SK-N-SH treated with all-trans-retinoic acid at 6 μM for 48 hours (cell line): ENCODE measurements around the gene DMD.

Experiments used
- ARNTL ChIP-seq: fragments of 450-650 bp; formaldehyde crosslinking; IDR thresholded peaks from 2 replicates; pipeline ENCODE4 v1.5.0; 2020; ENCODE audit warnings: low read depth, mild to moderate bottlenecking, moderate library complexity, borderline replicate concordance
- GLIS3 ChIP-seq: fragments of 250-450 bp; sonication (Bioruptor Pico); IDR thresholded peaks from 2 replicates; pipeline ENCODE4 v1.5.0; 2020; ENCODE audit warnings: mild to moderate bottlenecking, moderate library complexity
- PATZ1 ChIP-seq: fragments of 250-450 bp; sonication (Bioruptor Pico); IDR thresholded peaks from 2 replicates; pipeline ENCODE4 v1.8.0; 2020; ENCODE audit warnings: mild to moderate bottlenecking, moderate library complexity, borderline replicate concordance
- POU6F1 ChIP-seq: fragments of 250-450 bp; sonication (Bioruptor Pico); IDR thresholded peaks from 2 replicates; pipeline ENCODE4 v1.8.0; 2021; ENCODE audit warnings: low read depth, mild to moderate bottlenecking, moderate library complexity, borderline replicate concordance
- PPARA ChIP-seq: fragments of 250-450 bp; sonication (Bioruptor Pico); IDR thresholded peaks from 2 replicates; pipeline ENCODE4 v1.5.0; 2020; ENCODE audit warnings: mild to moderate bottlenecking, borderline replicate concordance
- RARB ChIP-seq: fragments of 250-450 bp; sonication (Bioruptor Pico); IDR thresholded peaks from 2 replicates; pipeline ENCODE4 v1.8.0; 2021; ENCODE audit warnings: mild to moderate bottlenecking, moderate library complexity
- SNAI2 ChIP-seq: fragments of 250-450 bp; sonication (Bioruptor Pico); IDR thresholded peaks from 2 replicates; pipeline ENCODE4 v1.5.0; 2020; ENCODE audit warnings: mild to moderate bottlenecking, moderate library complexity
- TCF4 ChIP-seq: fragments of 250-450 bp; sonication (Bioruptor Pico); IDR thresholded peaks from 2 replicates; pipeline ENCODE4 v1.8.0; 2021; ENCODE audit warnings: mild to moderate bottlenecking, moderate library complexity, borderline replicate concordance
- ZFP3 ChIP-seq: fragments of 250-450 bp; sonication (Bioruptor Pico); IDR thresholded peaks from 2 replicates; pipeline ENCODE4 v1.5.0; 2020; ENCODE audit warnings: mild to moderate bottlenecking, moderate library complexity
- ZFP30 ChIP-seq: fragments of 450-650 bp; formaldehyde crosslinking; IDR thresholded peaks from 2 replicates; pipeline ENCODE4 v1.5.0; 2022; ENCODE audit warnings: mild to moderate bottlenecking, moderate library complexity
- ZNF70 ChIP-seq: fragments of 450-650 bp; formaldehyde crosslinking; IDR thresholded peaks from 2 replicates; pipeline ENCODE4 v1.5.0; 2020; ENCODE audit warnings: mild to moderate bottlenecking, moderate library complexity
- TF ChIP-seq, protein P1 (sequence below): fragments of 250-450 bp; sonication (Bioruptor Pico); IDR thresholded peaks from 2 replicates; pipeline ENCODE4 v1.5.1; 2020; ENCODE audit warnings: low read depth, mild to moderate bottlenecking, moderate library complexity
- TF ChIP-seq, protein P2 (sequence below): fragments of 250-450 bp; sonication (Bioruptor Pico); IDR thresholded peaks from 2 replicates; pipeline ENCODE4 v1.5.1; 2021; ENCODE audit warnings: mild to moderate bottlenecking, moderate library complexity

- TF ChIP-seq SNAI2 (CRISPR knock-in tag) (no peak), PATZ1 (CRISPR knock-in tag) (no peak), PPARA (CRISPR knock-in tag) (no peak), GLIS3 (CRISPR knock-in tag) (no peak), ZNF70 (CRISPR knock-in tag) (no peak), RARB (CRISPR knock-in tag) (no peak), ARNTL (CRISPR knock-in tag) (no peak), POU6F1 (no peak), ZFP30 (CRISPR knock-in tag) (no peak), TCF4 (no peak), ZFP3 (no peak)
- TF ChIP-seq, protein P1, sequence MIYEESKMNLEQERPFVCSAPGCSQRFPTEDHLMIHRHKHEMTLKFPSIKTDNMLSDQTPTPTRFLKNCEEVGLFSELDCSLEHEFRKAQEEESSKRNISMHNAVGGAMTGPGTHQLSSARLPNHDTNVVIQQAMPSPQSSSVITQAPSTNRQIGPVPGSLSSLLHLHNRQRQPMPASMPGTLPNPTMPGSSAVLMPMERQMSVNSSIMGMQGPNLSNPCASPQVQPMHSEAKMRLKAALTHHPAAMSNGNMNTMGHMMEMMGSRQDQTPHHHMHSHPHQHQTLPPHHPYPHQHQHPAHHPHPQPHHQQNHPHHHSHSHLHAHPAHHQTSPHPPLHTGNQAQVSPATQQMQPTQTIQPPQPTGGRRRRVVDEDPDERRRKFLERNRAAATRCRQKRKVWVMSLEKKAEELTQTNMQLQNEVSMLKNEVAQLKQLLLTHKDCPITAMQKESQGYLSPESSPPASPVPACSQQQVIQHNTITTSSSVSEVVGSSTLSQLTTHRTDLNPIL (CRISPR knock-in tag), result no peak
- TF ChIP-seq, protein P2, sequence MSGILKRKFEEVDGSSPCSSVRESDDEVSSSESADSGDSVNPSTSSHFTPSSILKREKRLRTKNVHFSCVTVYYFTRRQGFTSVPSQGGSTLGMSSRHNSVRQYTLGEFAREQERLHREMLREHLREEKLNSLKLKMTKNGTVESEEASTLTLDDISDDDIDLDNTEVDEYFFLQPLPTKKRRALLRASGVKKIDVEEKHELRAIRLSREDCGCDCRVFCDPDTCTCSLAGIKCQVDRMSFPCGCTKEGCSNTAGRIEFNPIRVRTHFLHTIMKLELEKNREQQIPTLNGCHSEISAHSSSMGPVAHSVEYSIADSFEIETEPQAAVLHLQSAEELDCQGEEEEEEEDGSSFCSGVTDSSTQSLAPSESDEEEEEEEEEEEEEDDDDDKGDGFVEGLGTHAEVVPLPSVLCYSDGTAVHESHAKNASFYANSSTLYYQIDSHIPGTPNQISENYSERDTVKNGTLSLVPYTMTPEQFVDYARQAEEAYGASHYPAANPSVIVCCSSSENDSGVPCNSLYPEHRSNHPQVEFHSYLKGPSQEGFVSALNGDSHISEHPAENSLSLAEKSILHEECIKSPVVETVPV (CRISPR knock-in tag), result no peak
Measured at GRCh38 chrX:31580227-31580626, 1631.1 kb downstream of the DMD start.
